CD4-positive, alpha-beta T cell treated with Interferon gamma for 1 hour (primary cell): Measurements from ENCODE around the gene SHMT1.

Experiments used
- DNase-seq: peaks from one replicate; pipeline ENCODE4 v3.0.0-alpha.2; 2020

SHMT1 gene

DNA sequence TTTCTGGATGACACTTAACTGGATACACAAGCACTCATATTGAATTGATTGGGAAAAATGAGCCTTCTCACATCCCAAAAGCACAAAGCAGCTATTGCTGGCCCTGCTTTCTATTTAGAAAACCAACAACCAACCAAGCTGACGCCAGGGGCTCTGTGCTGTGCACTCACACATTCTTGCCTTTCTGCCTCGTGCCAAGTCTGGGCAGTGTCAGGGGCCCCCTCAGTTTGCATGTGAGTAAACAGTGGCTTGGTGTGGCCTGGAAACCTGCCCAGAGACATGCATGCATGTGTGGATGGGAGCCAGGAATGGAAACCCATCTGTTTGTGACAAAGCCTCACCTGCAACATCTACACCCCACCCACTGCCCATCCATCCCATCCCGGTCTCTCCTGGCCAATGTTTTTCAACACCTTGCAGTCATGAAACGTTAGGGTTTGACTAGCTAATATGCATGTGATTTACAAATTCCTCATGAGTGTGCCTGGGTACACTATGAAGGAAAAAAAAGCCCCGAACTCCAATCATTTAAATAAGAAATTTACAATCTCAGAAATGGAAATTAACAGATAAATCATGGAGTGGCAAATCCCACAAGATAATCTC lies 82.5 kb downstream of the SHMT1 start:
- DNase-seq, result no peak

DNA sequence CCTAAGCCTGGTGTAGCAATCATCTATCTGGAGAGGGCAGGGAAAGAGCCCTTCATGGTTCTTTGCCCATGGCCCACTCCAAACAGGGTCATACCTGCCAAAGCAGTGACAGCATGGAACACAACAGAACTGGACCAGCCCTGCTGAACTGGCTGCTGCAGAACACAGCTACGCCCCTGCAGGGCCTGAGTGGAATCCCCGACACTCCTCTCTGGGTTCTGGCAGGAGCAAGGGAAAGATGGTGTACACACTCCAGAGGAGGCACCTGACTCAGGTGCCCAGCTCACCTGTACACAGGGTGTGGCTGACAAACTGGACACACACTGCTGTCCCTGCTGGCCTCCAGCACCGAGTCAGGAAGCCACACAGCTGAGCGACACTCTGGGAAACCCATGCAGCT lies 83.1 kb downstream of the SHMT1 start:
- DNase-seq, result no peak

DNA sequence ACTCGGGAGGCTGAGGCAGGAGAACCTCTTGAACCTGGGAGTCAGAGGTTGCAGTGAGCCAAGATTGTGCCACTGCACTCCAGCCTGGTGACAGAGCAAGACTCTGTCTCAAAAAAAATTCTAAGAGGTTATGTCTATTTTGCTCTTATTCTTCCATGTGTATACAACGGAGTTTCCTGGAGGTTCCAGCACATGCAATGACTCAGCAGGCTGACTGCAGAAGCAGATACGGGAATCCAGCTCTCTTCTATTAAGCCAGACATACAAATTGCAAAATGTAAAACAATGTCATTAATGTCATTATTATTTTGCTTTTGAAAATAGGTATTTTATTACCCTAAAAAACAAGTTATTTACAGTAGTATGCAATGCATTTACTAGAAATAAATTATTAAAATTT lies 84.5 kb downstream of the SHMT1 start:
- no peak for DNase-seq
